ENCODE data around the gene TLL2.

DNA sequence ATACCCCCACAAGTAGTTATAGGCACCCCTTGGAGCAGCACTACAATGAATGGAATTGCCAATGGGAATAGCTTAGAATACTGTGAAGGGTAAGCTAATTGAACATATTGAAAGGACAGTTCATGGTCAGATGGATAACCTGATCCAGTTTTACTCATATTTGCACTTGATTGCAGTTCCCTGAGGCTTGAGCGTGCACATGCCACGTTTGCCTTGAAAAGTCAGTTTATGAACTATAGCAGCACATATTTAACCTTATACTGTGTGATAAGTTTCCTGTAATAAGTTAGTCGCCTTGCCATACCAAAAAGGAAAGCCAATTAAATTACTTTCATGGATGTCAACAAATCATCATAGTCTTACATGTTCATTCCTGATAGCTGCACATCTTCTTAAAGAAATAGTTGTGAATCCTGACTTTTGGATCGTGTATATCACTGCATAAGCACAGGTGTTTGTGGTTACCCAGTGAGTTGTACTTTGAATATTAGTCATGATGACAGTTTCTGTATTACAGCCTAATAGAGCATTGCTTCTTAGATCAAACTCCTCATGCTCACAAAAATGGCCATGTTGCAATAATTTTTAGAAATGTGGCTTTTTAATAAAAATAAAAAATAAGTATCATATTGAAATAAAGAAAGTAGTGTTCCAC, 187.9 kb downstream of the TLL2 start:
- TF ChIP-seq POLR2A (IDR thresholded peaks at IDR 0.05), result no peak
- TF ChIP-seq, protein P1, sequence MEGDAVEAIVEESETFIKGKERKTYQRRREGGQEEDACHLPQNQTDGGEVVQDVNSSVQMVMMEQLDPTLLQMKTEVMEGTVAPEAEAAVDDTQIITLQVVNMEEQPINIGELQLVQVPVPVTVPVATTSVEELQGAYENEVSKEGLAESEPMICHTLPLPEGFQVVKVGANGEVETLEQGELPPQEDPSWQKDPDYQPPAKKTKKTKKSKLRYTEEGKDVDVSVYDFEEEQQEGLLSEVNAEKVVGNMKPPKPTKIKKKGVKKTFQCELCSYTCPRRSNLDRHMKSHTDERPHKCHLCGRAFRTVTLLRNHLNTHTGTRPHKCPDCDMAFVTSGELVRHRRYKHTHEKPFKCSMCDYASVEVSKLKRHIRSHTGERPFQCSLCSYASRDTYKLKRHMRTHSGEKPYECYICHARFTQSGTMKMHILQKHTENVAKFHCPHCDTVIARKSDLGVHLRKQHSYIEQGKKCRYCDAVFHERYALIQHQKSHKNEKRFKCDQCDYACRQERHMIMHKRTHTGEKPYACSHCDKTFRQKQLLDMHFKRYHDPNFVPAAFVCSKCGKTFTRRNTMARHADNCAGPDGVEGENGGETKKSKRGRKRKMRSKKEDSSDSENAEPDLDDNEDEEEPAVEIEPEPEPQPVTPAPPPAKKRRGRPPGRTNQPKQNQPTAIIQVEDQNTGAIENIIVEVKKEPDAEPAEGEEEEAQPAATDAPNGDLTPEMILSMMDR (IDR thresholded peaks at IDR 0.05), result no peak

All from tibial nerve (tissue), 3 donors.